Inflammatory macrophage treated with lipopolysaccharide for 1 hour (primary cell): Measurements from ENCODE around the gene IL33.

ENCODE experiments used
- DNase-seq, 2 donors: peaks; one replicate each; pipeline ENCODE4 v3.0.0-alpha.2; 2020 to 2022

Gene IL33

GRCh38 chr9:6305954-6306563 is 90.5 kb downstream of the IL33 start:
- DNase-seq = peak; percentile 6 to 30
